ENCODE results near the gene RCL1. TPM values are rescaled to one million over a fixed set of nuclear protein-coding genes. Genes with fewer than 3 reads are reported as not detected.

RCL1 gene
- total RNA-seq, 1 experiment from 2014 or later, result 31.2 TPM

- no TSS peak for BruUV-seq (replicated peaks)
- no peaks in the 10 kb centered on the region for H3K27me3 ChIP-seq (replicated peaks; ENCODE audit: insufficient read depth, low read depth, low read length, poor library complexity)
- H3K36me3 ChIP-seq (ENCODE audit: insufficient read depth, low read length, poor library complexity, severe bottlenecking), result no peaks in the 10 kb centered on the region
- no peaks in the 10 kb centered on the region for H3K4me1 ChIP-seq (ENCODE audit: insufficient read depth, low read length, poor library complexity, severe bottlenecking)
- H3K9me3 ChIP-seq (ENCODE audit: low read depth, low read length, poor library complexity, severe bottlenecking), result no peaks in the 10 kb centered on the region
- H3K27ac ChIP-seq (ENCODE audit: low read depth, low read length, poor library complexity, severe bottlenecking), result no peak overlapping the region
- ChIA-PET CTCF (no interaction called here), POLR2A (ENCODE audit: low non-redundant PET) (no interaction called here)
- no peak for DNase-seq (ENCODE audit: low spot score)
- no peak for TF ChIP-seq CTCF (conservative IDR thresholded peaks at IDR 0.05; ENCODE audit: low read depth, low read length)
- TF ChIP-seq EZH2 (IDR thresholded peaks at IDR 0.05; ENCODE audit: borderline replicate concordance, low read depth, low read length, poor library complexity, severe bottlenecking), result no peak
- intact Hi-C loops (cut with micrococcal nuclease; ENCODE audit: unreplicated experiment), result no loop called here
- no peak overlapping the region for H3K4me3 ChIP-seq (ENCODE audit: low read depth, low read length, poor library complexity, severe bottlenecking)
Measured at GRCh38 chr9:4768681-4769080, 24.1 kb upstream of the RCL1 start.

- intact Hi-C loops (cut with micrococcal nuclease; ENCODE audit: unreplicated experiment), result no loop called here
- Histone ChIP-seq H3K36me3 (ENCODE audit: insufficient read depth, low read length, poor library complexity, severe bottlenecking) (no peaks in the 10 kb centered on the region), H3K27me3 (replicated peaks; ENCODE audit: insufficient read depth, low read depth, low read length, poor library complexity) (no peaks in the 10 kb centered on the region), H3K4me3 (ENCODE audit: low read depth, low read length, poor library complexity, severe bottlenecking) (no peak overlapping the region), H3K27ac (ENCODE audit: low read depth, low read length, poor library complexity, severe bottlenecking) (no peak overlapping the region), H3K9me3 (ENCODE audit: low read depth, low read length, poor library complexity, severe bottlenecking) (no peaks in the 10 kb centered on the region), H3K4me1 (ENCODE audit: insufficient read depth, low read length, poor library complexity, severe bottlenecking) (no peaks in the 10 kb centered on the region)
- no TSS peak for BruUV-seq (replicated peaks)
- ChIA-PET POLR2A (ENCODE audit: low non-redundant PET) (no interaction called here), CTCF (no interaction called here)
- DNase-seq (ENCODE audit: low spot score), result no peak
- TF ChIP-seq EZH2 (IDR thresholded peaks at IDR 0.05; ENCODE audit: borderline replicate concordance, low read depth, low read length, poor library complexity, severe bottlenecking), result no peak
- no peak for TF ChIP-seq CTCF (conservative IDR thresholded peaks at IDR 0.05; ENCODE audit: low read depth, low read length)
Measured at GRCh38 chr9:4769321-4770080, 23.2 kb upstream of the RCL1 start.

- TF ChIP-seq CTCF (conservative IDR thresholded peaks at IDR 0.05; ENCODE audit: low read depth, low read length), result no peak
- no peak for TF ChIP-seq EZH2 (IDR thresholded peaks at IDR 0.05; ENCODE audit: borderline replicate concordance, low read depth, low read length, poor library complexity, severe bottlenecking)
- no peaks in the 10 kb centered on the region for H3K36me3 ChIP-seq (ENCODE audit: insufficient read depth, low read length, poor library complexity, severe bottlenecking)
- no peaks in the 10 kb centered on the region for H3K27me3 ChIP-seq (replicated peaks; ENCODE audit: insufficient read depth, low read depth, low read length, poor library complexity)
- H3K4me3 ChIP-seq (ENCODE audit: low read depth, low read length, poor library complexity, severe bottlenecking), result no peak overlapping the region
- H3K27ac ChIP-seq (ENCODE audit: low read depth, low read length, poor library complexity, severe bottlenecking), result no peak overlapping the region
- ChIA-PET POLR2A (ENCODE audit: low non-redundant PET) (no interaction called here), CTCF (no interaction called here)
- no peak for DNase-seq (ENCODE audit: low spot score)
- BruUV-seq (replicated peaks), result no TSS peak
- H3K9me3 ChIP-seq (ENCODE audit: low read depth, low read length, poor library complexity, severe bottlenecking), result no peaks in the 10 kb centered on the region
- intact Hi-C loops (cut with micrococcal nuclease; ENCODE audit: unreplicated experiment), result no loop called here
- no peaks in the 10 kb centered on the region for H3K4me1 ChIP-seq (ENCODE audit: insufficient read depth, low read length, poor library complexity, severe bottlenecking)
Measured at GRCh38 chr9:4771788-4772187, 21.0 kb upstream of the RCL1 start.

Measured in A673 (cell line).